Suppressor macrophage treated with lipopolysaccharide for 1 hour (primary cell): ENCODE data around the gene MLYCD.

Experiments
- DNase-seq, 3 donors: peaks; one replicate each; pipeline ENCODE4 v3.0.0-alpha.2; 2020 to 2022

The MLYCD gene

DNA sequence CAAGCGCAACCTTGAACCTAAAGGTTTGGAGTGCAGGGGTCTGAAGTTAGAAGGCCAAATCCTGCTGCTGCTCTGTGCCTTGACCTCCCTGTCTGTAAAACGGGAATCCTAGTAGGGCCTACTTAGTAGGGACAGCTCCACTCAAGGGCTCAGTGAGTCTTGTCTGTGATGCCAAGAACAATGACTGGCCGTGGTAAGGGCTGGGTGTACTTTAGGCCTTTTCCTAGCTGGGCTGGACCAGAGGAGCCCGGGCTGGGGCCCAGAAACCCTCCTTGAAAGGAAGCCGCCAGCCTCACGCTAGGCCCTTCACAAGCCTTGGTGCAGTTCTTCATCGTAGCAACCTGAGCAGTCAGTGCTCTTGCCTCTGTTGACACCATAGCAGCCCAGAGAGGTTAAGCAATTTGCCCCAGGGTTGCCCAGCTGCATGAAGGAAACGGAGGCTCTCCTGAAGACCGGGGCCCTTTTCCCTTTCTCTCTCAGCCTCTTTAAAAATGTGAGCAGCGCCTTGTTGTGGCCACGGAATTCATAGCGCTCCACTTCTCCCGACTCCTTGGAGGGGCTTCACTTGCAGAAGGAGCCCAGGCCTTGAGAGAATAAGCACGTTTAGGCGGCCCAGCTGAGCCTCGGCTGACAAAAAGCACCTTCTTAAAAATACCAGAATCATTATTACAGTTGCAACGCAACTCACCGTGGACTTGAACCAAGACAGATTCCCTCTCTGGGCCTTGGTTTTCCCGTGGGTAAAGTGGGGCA is 73.5 kb downstream of the MLYCD start:
- no peak for DNase-seq

DNA sequence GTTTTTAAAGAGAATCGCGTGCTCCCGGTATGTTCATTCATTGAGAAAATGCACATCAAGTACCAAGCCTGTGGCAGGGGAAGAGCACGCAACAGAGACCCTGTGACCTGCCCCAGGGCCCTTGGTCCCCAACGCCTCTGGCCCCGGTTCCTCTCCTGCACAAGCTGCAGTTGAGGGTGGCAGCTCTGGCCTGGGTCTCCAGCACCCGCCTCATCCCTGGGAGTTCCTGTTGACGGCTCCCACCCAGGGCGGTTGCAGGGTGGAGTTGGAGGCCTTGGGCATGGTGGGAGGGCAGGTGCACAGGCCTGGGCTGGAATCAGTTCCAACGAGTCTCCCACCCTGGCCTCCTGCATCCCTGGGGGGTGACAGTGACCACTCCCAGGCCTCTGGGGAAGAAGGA is 74.2 kb downstream of the MLYCD start:
- no peak for DNase-seq

GRCh38 chr16:83973581-83974385 is 74.9 kb downstream of the MLYCD start:
- no peak for DNase-seq

GRCh38 chr16:83974475-83974874 is 75.6 kb downstream of the MLYCD start:
- no peak for DNase-seq

- DNase-seq, result no peak
Observed at GRCh38 chr16:83975590-83976260, 76.8 kb downstream of the MLYCD start.
